Bone marrow (tissue), 2 donors: ENCODE data around the gene AAR2.
A peak's percentile ranks its signal among the peaks of the same experiment; 100 is the strongest.

Source experiments
- DNase-seq, 2 donors: peaks; one replicate each; lab custom pipeline; 2025; lab: John Stamatoyannopoulos, UW

Gene AAR2

GRCh38 chr20:36218380-36219064 lies 17.8 kb upstream of the AAR2 start:
- no peak for DNase-seq

- DNase-seq, result no peak
These were observed 16.5 kb upstream of the AAR2 start for GRCh38 chr20:36219671-36220220.

- DNase-seq, result no peak
These were observed 10.6 kb upstream of the AAR2 start for GRCh38 chr20:36225666-36226065.

- DNase-seq, result peak in 1 of 2 donors; percentile 57
These were observed 7.5 kb upstream of the AAR2 start for GRCh38 chr20:36228770-36229169.

- no peak for DNase-seq
These were observed 6.3 kb upstream of the AAR2 start for GRCh38 chr20:36230019-36230418.

GRCh38 chr20:36231331-36231730 lies 4.9 kb upstream of the AAR2 start:
- no peak for DNase-seq

- no peak for DNase-seq
These were observed 1.4 kb upstream of the AAR2 start for GRCh38 chr20:36234771-36235320.

GRCh38 chr20:36236786-36237121 lies 476 bp downstream of the AAR2 start:
- no peak for DNase-seq

GRCh38 chr20:36237477-36237876 lies 1.2 kb downstream of the AAR2 start:
- no peak for DNase-seq

GRCh38 chr20:36238153-36238552 lies 1.9 kb downstream of the AAR2 start:
- DNase-seq, result no peak

GRCh38 chr20:36238760-36239159 lies 2.5 kb downstream of the AAR2 start:
- no peak for DNase-seq

- DNase-seq, result no peak
These were observed 3.8 kb downstream of the AAR2 start for GRCh38 chr20:36240076-36240475.

- DNase-seq, result no peak
These were observed 5.4 kb downstream of the AAR2 start for GRCh38 chr20:36241678-36242077.

- DNase-seq, result no peak
These were observed 7.4 kb downstream of the AAR2 start for GRCh38 chr20:36243726-36244125.

- no peak for DNase-seq
These were observed 10.1 kb downstream of the AAR2 start for GRCh38 chr20:36246401-36246800.

- no peak for DNase-seq
These were observed 12.6 kb downstream of the AAR2 start for GRCh38 chr20:36248836-36249235.

GRCh38 chr20:36249450-36249849 lies 13.2 kb downstream of the AAR2 start:
- DNase-seq, result no peak

GRCh38 chr20:36251426-36251825 lies 15.1 kb downstream of the AAR2 start:
- no peak for DNase-seq

- no peak for DNase-seq
These were observed 16.2 kb downstream of the AAR2 start for GRCh38 chr20:36252511-36252910.

- DNase-seq, result no peak
These were observed 16.8 kb downstream of the AAR2 start for GRCh38 chr20:36253036-36253435.

GRCh38 chr20:36254076-36254475 lies 17.8 kb downstream of the AAR2 start:
- no peak for DNase-seq

GRCh38 chr20:36255445-36255844 lies 19.2 kb downstream of the AAR2 start:
- no peak for DNase-seq

- DNase-seq, result no peak
These were observed 23.1 kb downstream of the AAR2 start for GRCh38 chr20:36259177-36260061.
